HFFc6 (cell line): ENCODE measurements around the gene IL36B. TPM values are rescaled to one million over a fixed set of nuclear protein-coding genes. Genes with fewer than 3 reads are reported as not detected.

Experiments used
- DNase-seq: peaks from one replicate; pipeline ENCODE4 v3.0.0-alpha.2; 2018
- H3K27ac Mint-ChIP-seq: 2 replicates; pipeline ENCODE4 v1.8.0; 2020; ENCODE audit warnings: mild to moderate bottlenecking, mixed read lengths
- H3K27me3 Mint-ChIP-seq: 2 replicates; pipeline ENCODE4 v1.8.0; 2021; ENCODE audit warnings: mild to moderate bottlenecking, moderate library complexity, mixed read lengths; ENCODE audit not compliant: insufficient read depth
- H3K36me3 Mint-ChIP-seq: 2 replicates; pipeline ENCODE4 v1.8.0; 2021; ENCODE audit warnings: low read depth, mixed read lengths
- H3K4me1 Mint-ChIP-seq: 2 replicates; pipeline ENCODE4 v1.8.0; 2020; ENCODE audit warnings: low read depth, mixed read lengths
- H3K4me3 Mint-ChIP-seq: 2 replicates; pipeline ENCODE4 v1.8.0; 2020; ENCODE audit warnings: mild to moderate bottlenecking, moderate library complexity, mixed read lengths
- H3K9me3 Mint-ChIP-seq: 2 replicates; pipeline ENCODE4 v1.8.0; 2020; ENCODE audit warnings: mild to moderate bottlenecking, mixed read lengths
- CTCF ChIP-seq: fragments of 200-600 bp; sonication (generic); IDR thresholded peaks from 2 replicates; pipeline ENCODE4 v1.5.0; 2021; ENCODE audit warnings: antibody characterized with exemption, mild to moderate bottlenecking
- total RNA-seq, 6 experiments: library from RNA; stranded (reverse); fragmentation: NEBNext Ultra II Directional; extraction: Animal tissue kit (Norgen Biotek cat#: 25700); gene quantifications; 2 replicates in 1 of 6; 3 replicates in 5 of 6; pipeline ENCODE4 v1.2.3, GENCODE V29; 2021

IL36B gene
- total RNA-seq, 6 experiments from 2014 or later = not detected

GRCh38 chr2:113075030-113075429 is 22.4 kb upstream of the IL36B start:
- Mint-ChIP-seq H3K9me3 (no peaks in the 10 kb centered on the region), H3K27ac (no peak overlapping the region), H3K36me3 (no peaks in the 10 kb centered on the region), H3K4me1 (peaks cover 16% of the 10 kb centered on the region), H3K27me3 (peaks cover 36% of the 10 kb centered on the region), H3K4me3 (no peak overlapping the region)
- TF ChIP-seq CTCF = no peak
- DNase-seq = no peak

- no peak for TF ChIP-seq CTCF
- Mint-ChIP-seq H3K4me3 (no peak overlapping the region), H3K9me3 (no peaks in the 10 kb centered on the region), H3K4me1 (peaks cover 25% of the 10 kb centered on the region), H3K27me3 (peaks cover 33% of the 10 kb centered on the region), H3K36me3 (no peaks in the 10 kb centered on the region), H3K27ac (no peak overlapping the region)
- DNase-seq = no peak
These were observed 20.7 kb upstream of the IL36B start for GRCh38 chr2:113073325-113073834.

GRCh38 chr2:113072584-113072983 is 19.9 kb upstream of the IL36B start:
- H3K9me3 Mint-ChIP-seq = no peaks in the 10 kb centered on the region
- TF ChIP-seq CTCF = no peak
- no peak overlapping the region for H3K4me3 Mint-ChIP-seq
- peaks cover 33% of the 10 kb centered on the region for H3K27me3 Mint-ChIP-seq
- H3K36me3 Mint-ChIP-seq = no peaks in the 10 kb centered on the region
- peaks cover 17% of the 10 kb centered on the region for H3K4me1 Mint-ChIP-seq
- no peak overlapping the region for H3K27ac Mint-ChIP-seq
- no peak for DNase-seq

GRCh38 chr2:113070606-113070975 is 17.9 kb upstream of the IL36B start:
- Mint-ChIP-seq H3K27me3 (peaks cover 21% of the 10 kb centered on the region), H3K9me3 (no peaks in the 10 kb centered on the region)
- TF ChIP-seq CTCF = no peak

GRCh38 chr2:113069676-113070605 is 17.3 kb upstream of the IL36B start:
- no peak for DNase-seq
- peaks cover 18% of the 10 kb centered on the region for H3K27me3 Mint-ChIP-seq
- H3K4me3 Mint-ChIP-seq = no peak overlapping the region
- H3K27ac Mint-ChIP-seq = no peak overlapping the region
- peaks cover 3% of the 10 kb centered on the region; the same call in 1 of the 2 replicates for H3K9me3 Mint-ChIP-seq
- TF ChIP-seq CTCF = no peak
- H3K36me3 Mint-ChIP-seq = no peaks in the 10 kb centered on the region
- H3K4me1 Mint-ChIP-seq = peaks cover 17% of the 10 kb centered on the region

More at GRCh38 chr2:113070606-113070975, 17.9 kb upstream of the IL36B start:
- Mint-ChIP-seq H3K4me1 (peaks cover 17% of the 10 kb centered on the region), H3K27ac (no peak overlapping the region), H3K4me3 (no peak overlapping the region), H3K36me3 (no peaks in the 10 kb centered on the region)
- DNase-seq = no peak
